ENCODE data around the gene AGRP. TPM values are rescaled to one million over a fixed set of nuclear protein-coding genes. Genes with fewer than 3 reads are reported as not detected.
A peak's percentile ranks its signal among the peaks of the same experiment; 100 is the strongest.
"Not testable (repeated sequence)": the region's sequence is repeated elsewhere in the genome, so short reads cannot be mapped to it uniquely, and the experiment has no call there.

The AGRP gene
- polyA plus RNA-seq, 1 donor = 0.13 TPM

- H3K4me1 ChIP-seq (ENCODE audit: control insufficient read depth, insufficient read depth, low read length) = peaks cover 19% of the 10 kb centered on the region
- peaks cover 13% of the 10 kb centered on the region for H3K27me3 ChIP-seq (ENCODE audit: control insufficient read depth, insufficient read depth, low read length)
- peak overlapping the region; percentile 74 for H3K27ac ChIP-seq (ENCODE audit: low read length)
- WGBS (ENCODE audit: insufficient coverage, low lambda C conversion rate) = no CpG with 5 or more reads among the region's 25 CpGs
- H3K4me3 ChIP-seq (ENCODE audit: low read length) = peak overlapping the region; percentile 47
- no peaks in the 10 kb centered on the region for H3K9me3 ChIP-seq (ENCODE audit: control insufficient read depth, low read depth, low read length)
- H3K36me3 ChIP-seq (ENCODE audit: control insufficient read depth, insufficient read depth, low read length) = no peaks in the 10 kb centered on the region
- DNase-seq = peak; percentile 89 to 94
Observed at GRCh38 chr16:67521095-67521804, 37.9 kb upstream of the AGRP start.

- H3K4me3 ChIP-seq (ENCODE audit: low read length) = no peak overlapping the region
- no peak for DNase-seq
- WGBS (ENCODE audit: insufficient coverage, low lambda C conversion rate) = no CpG with 5 or more reads among the region's 4 CpGs
- H3K36me3 ChIP-seq (ENCODE audit: control insufficient read depth, insufficient read depth, low read length) = no peaks in the 10 kb centered on the region
- H3K9me3 ChIP-seq (ENCODE audit: control insufficient read depth, low read depth, low read length) = no peaks in the 10 kb centered on the region
- peaks cover 19% of the 10 kb centered on the region for H3K4me1 ChIP-seq (ENCODE audit: control insufficient read depth, insufficient read depth, low read length)
- H3K27ac ChIP-seq (ENCODE audit: low read length) = no peak overlapping the region
- H3K27me3 ChIP-seq (ENCODE audit: control insufficient read depth, insufficient read depth, low read length) = no peaks in the 10 kb centered on the region
Observed at GRCh38 chr16:67519242-67519641, 35.9 kb upstream of the AGRP start.

- Histone ChIP-seq H3K36me3 (ENCODE audit: control insufficient read depth, insufficient read depth, low read length) (no peaks in the 10 kb centered on the region), H3K27ac (ENCODE audit: low read length) (peak overlapping the region; percentile 32), H3K4me1 (ENCODE audit: control insufficient read depth, insufficient read depth, low read length) (peaks cover 19% of the 10 kb centered on the region), H3K9me3 (ENCODE audit: control insufficient read depth, low read depth, low read length) (no peaks in the 10 kb centered on the region), H3K4me3 (ENCODE audit: low read length) (no peak overlapping the region), H3K27me3 (ENCODE audit: control insufficient read depth, insufficient read depth, low read length) (no peaks in the 10 kb centered on the region)
- no CpG with 5 or more reads among the region's 8 CpGs for WGBS (ENCODE audit: insufficient coverage, low lambda C conversion rate)
- DNase-seq = no peak
Observed at GRCh38 chr16:67518676-67519075, 35.3 kb upstream of the AGRP start.

GRCh38 chr16:67517661-67518423, 34.5 kb upstream of the AGRP start:
- peak; percentile 91 for DNase-seq
- H3K4me1 ChIP-seq (ENCODE audit: control insufficient read depth, insufficient read depth, low read length) = peaks cover 19% of the 10 kb centered on the region
- no peaks in the 10 kb centered on the region for H3K27me3 ChIP-seq (ENCODE audit: control insufficient read depth, insufficient read depth, low read length)
- WGBS (ENCODE audit: insufficient coverage, low lambda C conversion rate) = no CpG with 5 or more reads among the region's 11 CpGs
- H3K27ac ChIP-seq (ENCODE audit: low read length) = peak overlapping the region; percentile 50
- H3K36me3 ChIP-seq (ENCODE audit: control insufficient read depth, insufficient read depth, low read length) = no peaks in the 10 kb centered on the region
- no peak overlapping the region for H3K4me3 ChIP-seq (ENCODE audit: low read length)
- no peaks in the 10 kb centered on the region for H3K9me3 ChIP-seq (ENCODE audit: control insufficient read depth, low read depth, low read length)

GRCh38 chr16:67517155-67517445, 33.8 kb upstream of the AGRP start:
- H3K4me3 ChIP-seq (ENCODE audit: low read length) = no peak overlapping the region
- H3K4me1 ChIP-seq (ENCODE audit: control insufficient read depth, insufficient read depth, low read length) = peaks cover 19% of the 10 kb centered on the region
- H3K27ac ChIP-seq (ENCODE audit: low read length) = no peak overlapping the region
- no peaks in the 10 kb centered on the region for H3K36me3 ChIP-seq (ENCODE audit: control insufficient read depth, insufficient read depth, low read length)
- WGBS (ENCODE audit: insufficient coverage, low lambda C conversion rate) = no CpG with 5 or more reads among the region's 3 CpGs
- no peak for DNase-seq
- H3K9me3 ChIP-seq (ENCODE audit: control insufficient read depth, low read depth, low read length) = no peaks in the 10 kb centered on the region
- no peaks in the 10 kb centered on the region for H3K27me3 ChIP-seq (ENCODE audit: control insufficient read depth, insufficient read depth, low read length)

- Histone ChIP-seq H3K9me3 (ENCODE audit: control insufficient read depth, low read depth, low read length) (no peaks in the 10 kb centered on the region), H3K4me3 (ENCODE audit: low read length) (no peak overlapping the region), H3K36me3 (ENCODE audit: control insufficient read depth, insufficient read depth, low read length) (no peaks in the 10 kb centered on the region), H3K27ac (ENCODE audit: low read length) (no peak overlapping the region), H3K4me1 (ENCODE audit: control insufficient read depth, insufficient read depth, low read length) (peaks cover 17% of the 10 kb centered on the region), H3K27me3 (ENCODE audit: control insufficient read depth, insufficient read depth, low read length) (no peaks in the 10 kb centered on the region)
- WGBS (ENCODE audit: insufficient coverage, low lambda C conversion rate) = 77% methylated on average over 6 of the region's 12 CpGs
- DNase-seq = no peak
Observed at GRCh38 chr16:67516296-67517154, 33.2 kb upstream of the AGRP start.

- Histone ChIP-seq H3K9me3 (ENCODE audit: control insufficient read depth, low read depth, low read length) (no peaks in the 10 kb centered on the region), H3K27me3 (ENCODE audit: control insufficient read depth, insufficient read depth, low read length) (no peaks in the 10 kb centered on the region), H3K27ac (ENCODE audit: low read length) (no peak overlapping the region), H3K4me3 (ENCODE audit: low read length) (no peak overlapping the region), H3K36me3 (ENCODE audit: control insufficient read depth, insufficient read depth, low read length) (no peaks in the 10 kb centered on the region), H3K4me1 (ENCODE audit: control insufficient read depth, insufficient read depth, low read length) (peaks cover 13% of the 10 kb centered on the region)
- DNase-seq = peak; percentile 62 to 64
- no CpG with 5 or more reads among the region's 8 CpGs for WGBS (ENCODE audit: insufficient coverage, low lambda C conversion rate)
Observed at GRCh38 chr16:67514382-67514828, 31.1 kb upstream of the AGRP start.

GRCh38 chr16:67513892-67514291, 30.5 kb upstream of the AGRP start:
- H3K36me3 ChIP-seq (ENCODE audit: control insufficient read depth, insufficient read depth, low read length); H3K27ac ChIP-seq (ENCODE audit: low read length); DNase-seq; H3K4me3 ChIP-seq (ENCODE audit: low read length); H3K27me3 ChIP-seq (ENCODE audit: control insufficient read depth, insufficient read depth, low read length); H3K9me3 ChIP-seq (ENCODE audit: control insufficient read depth, low read depth, low read length): not testable (repeated sequence)
- H3K4me1 ChIP-seq (ENCODE audit: control insufficient read depth, insufficient read depth, low read length) = peaks cover 13% of the 10 kb centered on the region
- no CpG with 5 or more reads among the region's 1 CpG for WGBS (ENCODE audit: insufficient coverage, low lambda C conversion rate)

GRCh38 chr16:67509016-67509415, 25.7 kb upstream of the AGRP start:
- no peaks in the 10 kb centered on the region for H3K36me3 ChIP-seq (ENCODE audit: control insufficient read depth, insufficient read depth, low read length)
- H3K27me3 ChIP-seq (ENCODE audit: control insufficient read depth, insufficient read depth, low read length) = no peaks in the 10 kb centered on the region
- H3K27ac ChIP-seq (ENCODE audit: low read length) = no peak overlapping the region
- H3K4me1 ChIP-seq (ENCODE audit: control insufficient read depth, insufficient read depth, low read length) = no peaks in the 10 kb centered on the region
- H3K9me3 ChIP-seq (ENCODE audit: control insufficient read depth, low read depth, low read length) = no peaks in the 10 kb centered on the region
- H3K4me3 ChIP-seq (ENCODE audit: low read length) = no peak overlapping the region
- WGBS (ENCODE audit: insufficient coverage, low lambda C conversion rate) = no CpG with 5 or more reads among the region's 4 CpGs
- DNase-seq = no peak

GRCh38 chr16:67506468-67506867, 23.1 kb upstream of the AGRP start:
- Histone ChIP-seq H3K27me3 (ENCODE audit: control insufficient read depth, insufficient read depth, low read length) (no peaks in the 10 kb centered on the region), H3K36me3 (ENCODE audit: control insufficient read depth, insufficient read depth, low read length) (no peaks in the 10 kb centered on the region), H3K9me3 (ENCODE audit: control insufficient read depth, low read depth, low read length) (no peaks in the 10 kb centered on the region), H3K4me1 (ENCODE audit: control insufficient read depth, insufficient read depth, low read length) (no peaks in the 10 kb centered on the region), H3K27ac (ENCODE audit: low read length) (no peak overlapping the region), H3K4me3 (ENCODE audit: low read length) (no peak overlapping the region)
- 50% methylated on average over 2 of the region's 8 CpGs for WGBS (ENCODE audit: insufficient coverage, low lambda C conversion rate)
- DNase-seq = no peak

All from large intestine (tissue), 3 donors.